Measurements from ENCODE around the gene CCDC146. TPM values are rescaled to one million over a fixed set of nuclear protein-coding genes. Genes with fewer than 3 reads are reported as not detected.

CCDC146 gene
- total RNA-seq, 1 donor from 2014 or later = 20.6 TPM

DNA sequence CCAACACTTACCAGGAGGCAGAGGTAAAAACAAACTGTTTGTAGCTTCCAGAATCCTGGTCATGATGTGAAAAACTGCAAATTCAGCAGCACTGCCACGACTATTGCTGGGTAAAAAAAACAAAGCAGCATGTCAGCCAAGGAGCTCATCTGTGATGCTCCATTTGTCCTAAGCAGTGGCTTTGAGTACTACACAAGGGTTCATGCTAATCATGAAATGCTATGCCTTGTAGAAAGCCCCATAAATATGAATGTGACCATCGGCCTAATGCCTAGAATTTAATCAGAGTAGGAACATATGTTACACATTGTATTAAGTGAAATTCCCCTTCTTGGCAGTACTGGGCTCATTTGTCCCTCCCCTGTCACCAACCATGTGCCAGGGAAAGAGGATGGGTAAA lies 198.3 kb downstream of the CCDC146 start:
- DNase-seq (ENCODE audit: extremely low spot score in 2 of 2) = no peak
- TF ChIP-seq POLR2A (IDR thresholded peaks at IDR 0.05) (no peak), POLR2AphosphoS5 (IDR thresholded peaks at IDR 0.05; ENCODE audit: insufficient read depth in 1 of 2, low read depth in 1 of 2) (no peak)
- TF ChIP-seq, protein P1, sequence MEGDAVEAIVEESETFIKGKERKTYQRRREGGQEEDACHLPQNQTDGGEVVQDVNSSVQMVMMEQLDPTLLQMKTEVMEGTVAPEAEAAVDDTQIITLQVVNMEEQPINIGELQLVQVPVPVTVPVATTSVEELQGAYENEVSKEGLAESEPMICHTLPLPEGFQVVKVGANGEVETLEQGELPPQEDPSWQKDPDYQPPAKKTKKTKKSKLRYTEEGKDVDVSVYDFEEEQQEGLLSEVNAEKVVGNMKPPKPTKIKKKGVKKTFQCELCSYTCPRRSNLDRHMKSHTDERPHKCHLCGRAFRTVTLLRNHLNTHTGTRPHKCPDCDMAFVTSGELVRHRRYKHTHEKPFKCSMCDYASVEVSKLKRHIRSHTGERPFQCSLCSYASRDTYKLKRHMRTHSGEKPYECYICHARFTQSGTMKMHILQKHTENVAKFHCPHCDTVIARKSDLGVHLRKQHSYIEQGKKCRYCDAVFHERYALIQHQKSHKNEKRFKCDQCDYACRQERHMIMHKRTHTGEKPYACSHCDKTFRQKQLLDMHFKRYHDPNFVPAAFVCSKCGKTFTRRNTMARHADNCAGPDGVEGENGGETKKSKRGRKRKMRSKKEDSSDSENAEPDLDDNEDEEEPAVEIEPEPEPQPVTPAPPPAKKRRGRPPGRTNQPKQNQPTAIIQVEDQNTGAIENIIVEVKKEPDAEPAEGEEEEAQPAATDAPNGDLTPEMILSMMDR (IDR thresholded peaks at IDR 0.05) = no peak
- H3K4me3 ChIP-seq = no peak overlapping the region
- no peaks in the 10 kb centered on the region for H3K27me3 ChIP-seq
- intact Hi-C loops (cut with DNase I) = no loop called here
- no peaks in the 10 kb centered on the region for H3K9me3 ChIP-seq
- no peaks in the 10 kb centered on the region for H3K36me3 ChIP-seq
- no peak overlapping the region for H3K27ac ChIP-seq
- H3K4me1 ChIP-seq = no peaks in the 10 kb centered on the region

DNA sequence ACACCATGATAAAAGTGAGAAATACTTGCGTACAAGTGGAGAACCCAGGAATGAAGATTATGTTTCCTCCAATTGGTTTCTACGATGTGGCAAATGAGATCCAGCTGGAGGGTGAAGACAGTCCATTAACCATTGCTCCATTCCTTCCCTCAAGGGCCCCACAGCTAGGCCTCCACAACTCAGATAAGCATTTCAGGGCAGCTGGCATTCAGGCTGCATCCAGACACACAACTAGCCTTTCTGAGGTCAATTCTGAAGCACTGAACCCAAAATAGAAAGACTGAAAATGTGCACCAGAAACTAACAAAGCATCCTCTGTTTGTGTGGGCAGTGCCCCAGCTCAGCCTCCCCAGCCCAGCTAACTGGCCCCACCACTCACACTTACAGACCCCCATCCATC lies 198.9 kb downstream of the CCDC146 start:
- intact Hi-C loops (cut with DNase I) = no loop called here
- no peaks in the 10 kb centered on the region for H3K36me3 ChIP-seq
- TF ChIP-seq POLR2A (IDR thresholded peaks at IDR 0.05) (no peak), POLR2AphosphoS5 (IDR thresholded peaks at IDR 0.05; ENCODE audit: insufficient read depth in 1 of 2, low read depth in 1 of 2) (no peak)
- TF ChIP-seq, protein P1 (IDR thresholded peaks at IDR 0.05) = no peak
- no peaks in the 10 kb centered on the region for H3K9me3 ChIP-seq
- H3K4me3 ChIP-seq = no peak overlapping the region
- no peaks in the 10 kb centered on the region for H3K27me3 ChIP-seq
- no peak for DNase-seq (ENCODE audit: extremely low spot score in 2 of 2)
- no peak overlapping the region for H3K27ac ChIP-seq
- peaks cover 3% of the 10 kb centered on the region for H3K4me1 ChIP-seq

DNA sequence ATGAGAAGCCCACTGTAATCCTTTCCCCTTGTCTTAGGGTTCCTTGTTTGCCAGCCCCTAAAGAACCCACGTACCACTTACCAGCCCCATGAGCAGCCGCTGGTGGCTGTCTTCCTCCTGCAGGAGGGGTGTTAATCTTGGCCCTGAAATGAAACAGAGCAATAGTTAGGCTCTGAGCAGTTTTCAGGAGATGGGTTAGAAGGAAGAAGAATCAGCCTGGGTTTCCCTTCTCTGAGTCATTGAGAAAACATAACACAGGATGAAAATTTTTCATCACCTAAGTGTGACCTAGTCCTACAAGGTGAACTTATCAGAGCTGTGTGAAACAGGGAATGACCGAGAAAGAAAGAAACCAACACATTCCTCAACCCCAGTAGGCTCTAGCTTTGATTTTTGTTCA lies 203.7 kb downstream of the CCDC146 start:
- TF ChIP-seq, protein P1 (IDR thresholded peaks at IDR 0.05) = no peak
- TF ChIP-seq POLR2A (IDR thresholded peaks at IDR 0.05) (no peak), POLR2AphosphoS5 (IDR thresholded peaks at IDR 0.05; ENCODE audit: insufficient read depth in 1 of 2, low read depth in 1 of 2) (no peak)
- H3K27me3 ChIP-seq = no peaks in the 10 kb centered on the region
- H3K4me3 ChIP-seq = no peak overlapping the region
- H3K36me3 ChIP-seq = no peaks in the 10 kb centered on the region
- H3K4me1 ChIP-seq = peaks cover 45% of the 10 kb centered on the region
- no peaks in the 10 kb centered on the region for H3K9me3 ChIP-seq
- no peak for DNase-seq (ENCODE audit: extremely low spot score in 2 of 2)
- peak overlapping the region; percentile 69 for H3K27ac ChIP-seq
- intact Hi-C loops (cut with DNase I) = no loop called here

DNA sequence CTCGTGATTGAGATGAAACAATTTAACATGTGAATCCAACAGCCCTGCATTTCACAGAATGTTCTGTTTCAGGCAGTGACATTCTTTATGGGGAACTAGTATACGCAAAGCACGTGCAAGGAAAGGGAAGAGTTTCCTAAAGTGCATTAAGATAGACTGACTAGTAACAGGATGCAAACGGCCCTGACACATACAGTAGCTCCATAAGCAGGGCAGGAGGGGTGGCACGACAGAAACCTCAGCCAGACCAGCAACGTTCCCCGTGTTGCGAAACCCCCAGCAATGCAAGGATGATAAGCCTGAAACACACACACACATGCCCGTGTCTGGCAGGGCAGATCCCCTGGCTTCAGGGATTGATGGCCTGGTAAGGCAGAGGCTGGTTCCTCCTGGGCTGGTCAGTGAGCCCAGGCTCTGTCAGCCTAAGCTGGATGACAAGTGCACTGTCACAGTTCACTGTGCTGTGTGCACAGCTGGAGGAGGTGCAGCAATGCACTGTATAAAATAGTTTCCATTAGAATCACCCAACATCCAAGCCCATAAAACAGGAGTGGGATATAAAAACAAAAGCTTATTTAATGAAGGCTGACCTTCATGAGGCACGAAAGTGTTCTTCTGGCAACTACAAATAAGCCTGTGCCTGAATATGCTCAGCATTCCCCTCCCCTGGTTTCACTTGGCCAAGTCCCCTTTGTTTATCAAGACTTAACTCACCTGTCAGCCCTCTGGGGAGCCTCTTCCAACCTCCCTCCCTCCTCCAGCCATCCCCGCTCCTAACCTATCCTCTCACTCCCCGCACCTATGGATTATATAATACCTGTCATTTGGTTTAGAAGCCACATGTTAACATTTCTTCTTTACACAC lies 204.9 kb downstream of the CCDC146 start:
- DNase-seq (ENCODE audit: extremely low spot score in 2 of 2) = no peak
- no peak overlapping the region for H3K4me3 ChIP-seq
- intact Hi-C loops (cut with DNase I) = no loop called here
- H3K9me3 ChIP-seq = no peaks in the 10 kb centered on the region
- no peaks in the 10 kb centered on the region for H3K36me3 ChIP-seq
- H3K27ac ChIP-seq = peak overlapping the region; percentile 69
- no peaks in the 10 kb centered on the region for H3K27me3 ChIP-seq
- TF ChIP-seq POLR2A (IDR thresholded peaks at IDR 0.05) (no peak), POLR2AphosphoS5 (IDR thresholded peaks at IDR 0.05; ENCODE audit: insufficient read depth in 1 of 2, low read depth in 1 of 2) (peak; percentile 28 to 30)
- H3K4me1 ChIP-seq = peaks cover 45% of the 10 kb centered on the region

DNA sequence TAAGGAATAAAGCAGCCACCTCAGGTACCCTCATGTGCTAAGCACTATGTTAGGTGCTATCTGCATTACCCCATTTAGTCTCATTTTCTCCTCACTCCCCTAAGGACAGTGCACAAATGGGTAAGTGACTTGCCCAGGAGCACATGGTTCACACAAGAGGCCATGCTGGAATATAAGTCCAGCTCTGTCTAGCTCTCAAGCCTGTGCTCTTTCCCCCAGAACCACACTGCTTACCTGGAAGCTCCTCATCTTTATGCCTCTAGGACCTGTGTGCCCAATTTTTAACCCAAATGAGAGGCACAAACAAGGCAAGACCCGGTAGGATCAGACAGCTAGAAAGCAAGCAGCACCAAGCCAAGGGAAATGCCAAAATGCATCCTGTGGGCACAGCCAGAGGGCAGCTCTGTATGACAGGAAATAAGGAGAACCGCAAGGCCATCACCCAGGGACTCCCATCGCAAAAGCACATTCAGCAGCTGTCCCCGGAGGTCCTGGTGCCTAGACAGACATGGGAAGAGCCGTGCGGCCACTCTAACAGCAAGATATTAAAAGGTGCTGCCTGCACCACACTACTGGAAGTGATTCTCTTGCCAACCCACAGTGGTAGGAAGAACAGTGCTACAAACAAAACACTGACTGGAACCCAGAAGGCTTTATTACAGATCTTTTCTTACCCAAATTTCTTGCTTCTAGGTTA lies 205.7 kb downstream of the CCDC146 start:
- H3K4me1 ChIP-seq = peaks cover 45% of the 10 kb centered on the region
- intact Hi-C loops (cut with DNase I) = no loop called here
- H3K27ac ChIP-seq = peak overlapping the region; percentile 69
- no peak overlapping the region for H3K4me3 ChIP-seq
- TF ChIP-seq, protein P1 (IDR thresholded peaks at IDR 0.05) = no peak
- TF ChIP-seq POLR2AphosphoS5 (IDR thresholded peaks at IDR 0.05; ENCODE audit: insufficient read depth in 1 of 2, low read depth in 1 of 2) (no peak), POLR2A (IDR thresholded peaks at IDR 0.05) (no peak)
- H3K27me3 ChIP-seq = no peaks in the 10 kb centered on the region
- no peak for DNase-seq (ENCODE audit: extremely low spot score in 2 of 2)
- no peaks in the 10 kb centered on the region for H3K9me3 ChIP-seq
- H3K36me3 ChIP-seq = no peaks in the 10 kb centered on the region

All from vagina (tissue), 2 donors.